Psoas muscle (tissue), 8 donors: ENCODE measurements around the gene FAM169A. TPM values are rescaled to one million over a fixed set of nuclear protein-coding genes. Genes with fewer than 3 reads are reported as not detected.

Experiments
- ATAC-seq, 4 donors: fragments of 200-7000 bp; cut with Tn5 transposase; one replicate each; pipeline ENCODE4 v1.9.1; 2020; ENCODE audit warnings: moderate library complexity in 3 of 4, mild to moderate bottlenecking in 2 of 4
- DNase-seq, 2 donors: peaks; one replicate each; pipeline ENCODE4 v3.0.0-alpha.2; 2020
- H3K27ac ChIP-seq: fragments of 200-600 bp; one replicate; pipeline ENCODE4 v1.8.0; 2022
- H3K27me3 ChIP-seq, 3 donors: fragments of 200-600 bp in 1 of 3; one replicate each; pipeline versions ENCODE4 v1.6.1 to v1.8.0; 2013 to 2022; ENCODE audit warnings: low read length in 2 of 3, mild to moderate bottlenecking in 2 of 3, moderate library complexity in 1 of 3; ENCODE audit not compliant: insufficient read depth in 3 of 3
- H3K36me3 ChIP-seq, 2 donors: fragments of 200-600 bp in 1 of 2; one replicate each; pipeline versions ENCODE4 v1.6.1 to v1.8.0; 2013 to 2022; ENCODE audit warnings: low read depth in 1 of 2, mild to moderate bottlenecking in 1 of 2, moderate library complexity in 1 of 2; ENCODE audit not compliant: insufficient read depth in 1 of 2
- H3K4me1 ChIP-seq: fragments of 200-600 bp; one replicate; pipeline ENCODE4 v1.8.0; 2022
- H3K4me3 ChIP-seq: fragments of 200-600 bp; one replicate; pipeline ENCODE4 v1.8.0; 2022; ENCODE audit warnings: mild to moderate bottlenecking
- H3K9me3 ChIP-seq: fragments of 200-600 bp; one replicate; pipeline ENCODE4 v1.8.0; 2022
- WGBS, 3 donors: extraction: QIAGEN DNeasy Blood & Tissue Kit; methylation state at CpG; one replicate each; pipeline versions ENCODE4 v1.1.6 to v1.1.7; 2013; 5-methylcytosine and 5-hydroxymethylcytosine counted together
- intact Hi-C, 2 donors: fragments of 100-400 bp; cut with DNase I; formaldehyde crosslinking; loops; one replicate each; pipeline versions ENCODE4 v1.11.0 to v1.14.2; 2022
- polyA plus RNA-seq, 3 donors: library from polyadenylated mRNA; stranded (reverse); fragments of 200-250 nt; gene quantifications; one replicate each; pipeline ENCODE4 v1.2.3, GENCODE V29; 2013
- total RNA-seq, 4 donors: library from RNA; stranded (reverse); fragmentation: NEBNext Ultra II Directional in 2 of 4; extraction: Animal tissue kit (Norgen Biotek cat#: 25700) in 2 of 4; gene quantifications; one replicate each; pipeline versions ENCODE4 v1.2.1 to v1.2.4, GENCODE V29; 2021 to 2023
- TF ChIP-seq, protein P1 (sequence below): fragments of 200-600 bp; IDR thresholded peaks from one replicate; pipeline ENCODE4 v1.8.0; 2022; ENCODE audit warnings: antibody characterized with exemption
- donor health status: healthy with polysubstance abuse.
- donor health status: DM: no; HTN: no; CAD: no; lungs with moderate emphysema.
- donor health status: Bipolar disorder and iron deficiency.
- donor health status: healthy.
- donor health status: DM: yes; HTN: yes; CAD: no.
- donor health status: DM: no; HTN: no; CAD: no.
- donor health status: DM: no; HTN: no; CAD: no.
- donor health status: DM: yes; HTN: yes; CAD: no.

The FAM169A gene
- total and polyA plus RNA-seq, 7 donors: 0.01 to 0.85 (median 0.34) TPM; not detected in 3

DNA sequence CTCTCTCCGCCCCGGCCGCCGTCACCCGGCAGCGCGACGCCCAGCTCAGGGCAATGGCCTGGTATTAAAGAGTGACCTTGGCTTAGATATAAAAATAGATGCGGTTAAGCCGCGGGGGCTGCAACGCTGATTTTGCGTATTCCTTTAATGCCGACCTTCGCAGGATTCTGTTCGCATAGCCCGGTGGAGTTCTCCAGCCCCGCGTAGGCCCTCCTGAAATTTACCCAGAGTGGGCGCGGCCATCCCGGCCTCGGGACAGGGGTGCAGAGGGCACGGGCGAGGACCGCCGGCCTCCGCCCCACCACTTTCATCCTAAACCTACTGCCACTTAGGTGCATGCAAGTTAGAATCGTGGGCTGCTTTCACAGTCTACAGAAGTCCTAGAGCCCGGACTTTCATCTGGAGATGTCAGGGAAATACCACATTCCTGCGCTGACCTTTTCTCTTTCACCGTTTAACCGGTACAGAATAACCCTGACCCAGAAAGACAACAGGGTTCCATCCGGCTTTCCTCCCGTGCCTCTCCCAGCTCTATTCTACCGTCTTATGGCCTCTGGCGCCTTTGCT, 492 bp upstream of the FAM169A start:
- no peak overlapping the region for H3K27ac ChIP-seq
- ATAC-seq: no peak

DNA sequence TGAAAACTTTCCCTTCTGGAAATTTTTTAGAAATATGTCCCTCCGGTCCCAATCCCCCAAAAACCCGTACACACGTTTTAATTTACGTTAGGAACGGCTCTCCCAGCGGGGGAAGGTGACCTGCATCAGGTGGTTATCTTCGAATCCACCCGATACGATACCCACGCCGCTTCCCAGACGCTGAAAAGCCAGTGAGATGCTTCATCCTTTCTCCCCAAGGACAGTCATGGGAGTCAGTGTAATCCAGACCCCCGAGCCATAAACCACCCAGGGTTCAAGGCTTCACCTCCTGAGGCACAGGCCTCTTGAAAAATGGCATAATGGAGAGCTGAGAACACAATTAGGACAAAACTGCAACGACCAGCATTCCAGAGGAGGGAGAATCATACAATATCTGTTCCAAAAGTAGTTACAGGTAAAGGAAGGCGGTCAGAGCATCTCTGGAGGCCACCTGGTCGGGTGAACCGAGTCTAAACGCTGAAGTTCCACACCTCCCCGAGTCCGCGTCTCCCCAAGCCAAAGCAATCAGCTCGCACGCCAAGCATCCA, 857 bp downstream of the FAM169A start:
- intact Hi-C loops: no loop called here
- TF ChIP-seq, protein P1, sequence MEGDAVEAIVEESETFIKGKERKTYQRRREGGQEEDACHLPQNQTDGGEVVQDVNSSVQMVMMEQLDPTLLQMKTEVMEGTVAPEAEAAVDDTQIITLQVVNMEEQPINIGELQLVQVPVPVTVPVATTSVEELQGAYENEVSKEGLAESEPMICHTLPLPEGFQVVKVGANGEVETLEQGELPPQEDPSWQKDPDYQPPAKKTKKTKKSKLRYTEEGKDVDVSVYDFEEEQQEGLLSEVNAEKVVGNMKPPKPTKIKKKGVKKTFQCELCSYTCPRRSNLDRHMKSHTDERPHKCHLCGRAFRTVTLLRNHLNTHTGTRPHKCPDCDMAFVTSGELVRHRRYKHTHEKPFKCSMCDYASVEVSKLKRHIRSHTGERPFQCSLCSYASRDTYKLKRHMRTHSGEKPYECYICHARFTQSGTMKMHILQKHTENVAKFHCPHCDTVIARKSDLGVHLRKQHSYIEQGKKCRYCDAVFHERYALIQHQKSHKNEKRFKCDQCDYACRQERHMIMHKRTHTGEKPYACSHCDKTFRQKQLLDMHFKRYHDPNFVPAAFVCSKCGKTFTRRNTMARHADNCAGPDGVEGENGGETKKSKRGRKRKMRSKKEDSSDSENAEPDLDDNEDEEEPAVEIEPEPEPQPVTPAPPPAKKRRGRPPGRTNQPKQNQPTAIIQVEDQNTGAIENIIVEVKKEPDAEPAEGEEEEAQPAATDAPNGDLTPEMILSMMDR: no peak
- WGBS, 3 donors: 18 to 26% (median 24%) methylated on average over 23 of the region's 23 CpGs
- Histone ChIP-seq H3K9me3 (no peaks in the 10 kb centered on the region), H3K4me3 (peak overlapping the region; percentile 62), H3K27ac (no peak overlapping the region), H3K27me3 (peaks cover 2 to 47% (median 15%) of the 10 kb centered on the region in 3 donors), H3K36me3 (no peaks in the 10 kb centered on the region), H3K4me1 (no peaks in the 10 kb centered on the region)
- DNase-seq: no peak
- no peak for ATAC-seq

More for the DNA sequence above, 492 bp upstream of the FAM169A start:
- intact Hi-C loops: no loop called here
- Histone ChIP-seq H3K4me3 (peak overlapping the region; percentile 62), H3K27me3 (peaks cover 2 to 47% (median 15%) of the 10 kb centered on the region in 3 donors), H3K4me1 (no peaks in the 10 kb centered on the region), H3K9me3 (no peaks in the 10 kb centered on the region), H3K36me3 (no peaks in the 10 kb centered on the region)
- whole genome bisulfite sequencing, 3 donors: 25 to 28% (median 27%) methylated on average over 29 to 37 of the region's 37 CpGs
- TF ChIP-seq, protein P1: no peak
- no peak for DNase-seq

DNA sequence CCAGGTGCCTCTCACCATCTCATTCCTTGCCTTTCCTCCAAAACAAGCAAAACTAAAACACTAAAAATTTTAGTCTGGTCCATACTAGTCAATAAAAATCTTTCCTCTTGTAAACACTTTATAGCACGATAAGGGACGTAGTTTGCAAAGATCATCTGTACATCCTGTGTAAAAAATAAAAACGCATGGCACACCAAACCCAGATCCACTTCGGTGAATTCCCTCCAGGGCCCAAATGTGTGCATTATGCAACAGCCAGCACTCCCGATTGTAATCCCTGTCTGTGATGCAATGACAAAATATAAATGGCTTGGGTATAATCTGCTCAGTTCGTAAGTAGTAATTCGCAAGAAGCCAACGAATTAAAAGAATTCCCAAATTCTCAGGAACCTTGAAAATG, 1.4 kb downstream of the FAM169A start:
- H3K4me3 ChIP-seq: no peak overlapping the region
- no peak overlapping the region for H3K27ac ChIP-seq
- intact Hi-C loops: no loop called here
- WGBS, 3 donors: 48 to 62% (median 58%) methylated on average over 8 of the region's 8 CpGs
- TF ChIP-seq, protein P1: no peak
- H3K36me3 ChIP-seq: no peaks in the 10 kb centered on the region
- ATAC-seq (no peak), DNase-seq (no peak)
- H3K9me3 ChIP-seq: no peaks in the 10 kb centered on the region
- H3K4me1 ChIP-seq: no peaks in the 10 kb centered on the region
- peaks cover 2 to 47% (median 15%) of the 10 kb centered on the region in 3 donors for H3K27me3 ChIP-seq

DNA sequence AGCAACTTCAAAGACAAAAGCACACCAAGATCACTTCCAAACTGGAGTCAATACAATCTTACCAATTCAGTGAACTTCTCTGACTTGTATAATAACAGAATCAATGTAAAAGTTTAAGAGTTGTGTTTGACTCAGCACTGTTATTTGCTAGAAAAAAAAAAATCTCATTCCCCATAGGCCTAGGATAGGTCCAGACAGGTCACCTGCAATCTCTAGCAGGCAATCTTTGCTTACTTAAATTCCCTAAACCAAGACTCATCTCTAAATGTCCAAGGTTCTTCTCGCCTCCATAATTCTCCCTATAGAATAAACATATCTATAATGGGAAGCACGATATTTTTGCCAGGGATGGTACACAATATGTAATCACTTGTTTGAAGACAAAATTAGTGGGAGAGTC, 2.5 kb downstream of the FAM169A start:
- no peak overlapping the region for H3K4me3 ChIP-seq
- no peaks in the 10 kb centered on the region for H3K36me3 ChIP-seq
- WGBS, 3 donors: 95 to 99% (median 96%) methylated on average over 2 of the region's 2 CpGs
- no peak overlapping the region for H3K27ac ChIP-seq
- DNase-seq (no peak), ATAC-seq (no peak)
- no peaks in the 10 kb centered on the region for H3K4me1 ChIP-seq
- intact Hi-C loops: no loop called here
- TF ChIP-seq, protein P1: no peak
- H3K27me3 ChIP-seq: peaks cover 2 to 47% (median 15%) of the 10 kb centered on the region in 3 donors
- no peaks in the 10 kb centered on the region for H3K9me3 ChIP-seq
